Fibroblast of skin of back (primary cell): ENCODE data around the gene ATG4D.
"Not testable (repeated sequence)": the region's sequence is repeated elsewhere in the genome, so short reads cannot be mapped to it uniquely, and the experiment has no call there.

ENCODE experiments used
- DNase-seq: peaks from one replicate; pipeline ENCODE4 v3.0.0-alpha.2; 2013

Gene ATG4D

DNA sequence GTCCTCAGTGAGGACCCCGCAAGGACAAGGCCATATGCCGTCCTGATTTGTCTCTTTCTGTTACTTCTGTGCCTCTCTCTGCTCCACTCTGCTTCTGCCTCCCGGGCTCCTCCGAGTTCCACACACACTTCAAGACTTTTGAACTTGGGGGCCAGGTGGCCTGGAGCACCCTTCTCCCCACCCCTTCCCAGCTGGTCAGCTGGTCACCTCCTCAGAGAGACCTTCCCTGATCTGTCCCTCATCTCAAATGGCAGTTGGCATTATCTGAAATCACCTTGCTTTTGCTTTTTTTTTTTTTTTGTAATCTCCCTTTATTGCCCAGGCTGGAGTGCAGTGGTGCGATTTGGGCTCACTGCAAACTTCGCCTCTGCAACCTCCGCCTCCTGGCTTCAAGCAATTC is 24.3 kb upstream of the ATG4D start:
- DNase-seq = no peak

DNA sequence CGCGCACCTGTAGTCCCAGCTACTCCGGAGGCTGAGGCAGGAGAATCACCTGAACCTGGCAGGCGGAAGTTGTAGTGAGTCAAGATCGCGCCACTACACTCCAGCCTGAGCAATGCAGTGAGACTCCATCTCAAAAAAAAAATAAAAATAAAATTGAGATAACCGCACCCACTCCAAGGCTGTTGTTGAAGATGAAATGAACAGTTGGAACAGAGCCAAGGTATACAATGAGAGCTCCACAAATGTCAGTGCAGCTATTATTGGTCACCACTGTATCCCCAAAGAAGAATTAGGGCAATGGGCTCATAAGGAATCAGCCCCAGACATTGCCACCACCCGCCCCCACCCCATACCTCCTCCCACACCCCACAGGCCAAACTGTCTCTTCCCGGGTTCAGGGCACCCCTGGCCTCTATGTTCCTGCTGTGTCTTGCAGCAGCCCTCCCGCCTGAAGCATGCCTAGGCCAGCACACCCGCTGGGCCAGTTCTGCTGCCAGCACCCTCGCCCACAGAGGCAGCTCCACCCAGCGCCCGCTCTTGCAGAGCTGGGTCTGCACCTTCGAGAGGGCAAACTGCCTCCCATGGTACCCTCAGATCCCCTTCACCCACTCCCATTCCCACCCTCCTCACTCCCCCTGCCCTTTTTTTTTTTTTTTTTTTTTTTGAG is 22.9 kb upstream of the ATG4D start:
- DNase-seq = no peak

DNA sequence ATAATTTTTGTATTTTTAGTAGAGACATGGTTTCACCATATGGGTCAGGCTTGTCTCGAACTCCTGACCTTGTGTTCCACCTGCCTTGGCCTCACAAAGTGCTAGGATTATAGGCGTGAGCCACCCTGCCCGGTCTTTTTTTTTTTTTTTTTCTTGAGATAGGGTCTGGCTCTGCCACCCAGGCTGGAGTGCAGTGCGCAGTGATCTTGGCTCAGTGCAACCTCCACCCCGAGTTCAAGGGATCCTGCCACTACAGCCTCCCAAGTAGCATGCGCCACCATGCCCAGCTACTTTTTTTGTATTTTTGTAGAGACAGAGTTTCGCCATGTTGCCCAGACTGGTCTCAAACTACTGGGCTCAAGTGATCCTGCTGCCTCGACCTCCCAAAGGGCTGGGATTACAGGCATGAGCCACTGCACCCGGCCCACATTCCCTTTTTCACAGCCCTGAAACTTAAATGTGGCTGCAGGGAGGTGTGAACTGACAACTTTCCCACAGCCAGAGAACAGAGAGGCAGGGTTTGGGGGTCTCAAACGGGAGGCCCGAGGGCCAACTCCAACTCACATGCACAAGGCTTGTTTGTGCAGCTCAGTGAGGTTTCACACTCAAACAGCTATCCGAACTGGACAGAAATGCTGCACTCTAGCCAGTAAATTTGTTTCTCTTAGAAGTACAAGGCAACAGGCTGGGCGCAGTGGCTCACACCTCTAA is 22.1 kb upstream of the ATG4D start:
- no peak for DNase-seq

DNA sequence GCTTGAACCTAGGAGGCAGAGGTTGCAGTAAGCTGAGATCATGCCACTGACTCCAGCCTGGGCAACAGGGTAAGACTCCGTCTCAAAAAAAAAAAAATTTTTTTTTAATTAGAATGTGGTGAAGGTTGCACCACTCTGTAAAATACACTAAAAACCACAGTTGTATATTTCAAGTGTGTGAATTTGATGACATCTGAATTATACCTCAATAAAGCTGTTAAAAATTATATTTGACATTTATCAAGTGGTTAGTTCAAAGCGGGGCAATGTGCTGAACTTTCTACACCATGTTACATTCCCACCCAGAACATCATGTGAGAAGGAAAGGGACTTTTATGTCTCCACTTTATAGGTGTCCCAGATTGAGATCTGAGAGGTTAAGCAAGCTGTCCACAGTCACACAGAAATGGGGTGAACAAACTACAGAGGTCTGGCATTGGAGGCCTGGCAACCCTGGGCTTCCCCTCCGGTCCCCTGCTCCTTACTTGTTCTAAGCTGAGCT is 20.5 kb upstream of the ATG4D start:
- DNase-seq = no peak

- no peak for DNase-seq
Measured at GRCh38 chr19:10525636-10526035, 18.1 kb upstream of the ATG4D start.

DNA sequence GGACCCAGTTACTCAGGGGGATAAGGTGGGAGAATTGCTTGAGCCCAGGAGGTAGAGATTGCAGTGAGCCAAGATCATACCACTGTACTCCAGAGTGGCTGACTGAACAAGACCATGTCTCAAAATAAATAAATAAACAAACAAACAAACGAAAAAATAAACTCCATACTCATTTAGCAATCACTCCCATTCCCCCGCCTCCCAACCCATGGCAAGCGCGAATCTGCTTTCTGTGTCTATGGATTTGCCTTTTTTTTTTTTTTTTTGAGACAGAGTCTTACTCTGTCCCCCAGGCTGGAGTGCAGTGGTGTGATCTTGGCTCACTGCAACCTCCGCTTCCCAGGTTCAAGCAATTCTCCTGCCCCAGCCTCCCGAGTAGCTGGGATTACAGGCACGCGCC is 16.8 kb upstream of the ATG4D start:
- DNase-seq = not testable (repeated sequence)

- DNase-seq = no peak
Measured at GRCh38 chr19:10532457-10532856, 11.2 kb upstream of the ATG4D start.

- peak; percentile 96 for DNase-seq
Measured at GRCh38 chr19:10533646-10534386, 9.9 kb upstream of the ATG4D start.

DNA sequence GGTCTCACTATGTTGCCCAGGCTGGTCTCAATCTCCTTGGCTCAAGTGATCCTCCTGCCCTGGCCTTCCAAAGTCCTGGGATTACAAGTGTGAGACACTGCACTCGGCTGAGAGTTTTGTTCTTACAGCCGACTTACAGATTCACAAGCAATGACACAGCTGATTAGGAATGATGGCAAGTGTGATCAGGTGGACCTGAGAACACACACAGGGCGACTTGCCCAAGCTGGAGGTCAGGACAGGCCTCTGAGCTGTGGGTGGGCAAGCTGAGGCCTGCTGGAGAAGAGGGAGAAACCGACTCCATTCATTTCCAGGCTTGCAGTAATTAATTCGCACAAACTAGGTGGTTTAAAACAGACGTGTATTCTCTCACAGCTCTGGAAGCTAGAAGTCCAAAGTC is 8.1 kb upstream of the ATG4D start:
- no peak for DNase-seq

DNA sequence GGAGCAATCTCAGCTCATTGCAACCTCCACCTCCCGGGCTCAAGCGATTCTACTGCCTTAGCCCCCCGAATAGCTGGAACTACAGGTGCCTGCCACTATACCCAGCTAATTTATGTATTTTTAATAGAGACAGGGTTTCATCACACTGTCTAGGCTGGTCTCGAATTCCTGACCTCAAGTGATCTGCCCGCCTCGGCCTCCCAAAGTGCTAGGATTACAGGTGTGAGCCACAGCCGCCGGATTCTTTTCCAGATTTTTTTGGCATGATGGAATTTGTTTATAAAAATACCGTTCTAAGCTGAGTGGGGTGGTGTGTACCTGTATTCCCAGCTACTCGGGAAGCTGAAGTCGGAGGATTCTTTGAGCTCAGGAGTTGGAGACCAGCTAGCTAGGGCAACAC is 6.0 kb upstream of the ATG4D start:
- no peak for DNase-seq

DNA sequence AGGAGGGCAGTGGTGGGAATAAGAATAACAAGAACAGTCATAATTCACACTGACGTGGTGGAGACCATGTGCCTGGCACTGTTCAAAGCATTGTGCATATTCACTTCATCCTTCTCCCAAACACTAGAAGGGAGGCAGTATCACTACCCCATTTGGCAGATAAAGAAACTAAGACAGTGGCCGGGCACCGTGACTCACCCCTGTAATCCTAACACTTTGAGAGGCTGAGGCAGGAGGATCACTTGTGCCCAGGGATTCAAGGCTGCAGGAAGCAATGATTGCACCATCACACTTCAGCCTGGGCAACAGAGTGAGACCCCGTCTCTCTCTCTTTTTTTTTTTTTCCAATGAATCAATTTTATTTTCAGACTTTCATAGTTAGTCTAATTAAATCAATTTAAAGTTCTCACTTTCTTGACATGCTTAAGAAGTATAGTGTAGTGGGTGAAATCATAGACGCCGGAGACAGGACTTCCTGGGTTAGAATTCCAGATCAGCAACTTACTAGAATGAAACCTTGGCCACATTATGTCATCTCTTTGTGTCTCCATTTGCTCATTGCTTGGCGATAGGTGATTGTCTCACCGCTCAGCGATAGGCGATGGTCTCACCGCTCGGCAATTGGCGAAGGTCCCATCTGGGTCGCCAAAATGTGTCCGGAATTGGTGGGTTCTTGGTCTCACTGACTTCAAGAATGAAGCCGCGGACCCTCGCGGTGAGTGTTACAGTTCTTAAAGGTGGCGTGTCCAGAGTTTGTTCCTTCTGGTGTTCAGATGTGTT is 5.3 kb upstream of the ATG4D start:
- DNase-seq = no peak

DNA sequence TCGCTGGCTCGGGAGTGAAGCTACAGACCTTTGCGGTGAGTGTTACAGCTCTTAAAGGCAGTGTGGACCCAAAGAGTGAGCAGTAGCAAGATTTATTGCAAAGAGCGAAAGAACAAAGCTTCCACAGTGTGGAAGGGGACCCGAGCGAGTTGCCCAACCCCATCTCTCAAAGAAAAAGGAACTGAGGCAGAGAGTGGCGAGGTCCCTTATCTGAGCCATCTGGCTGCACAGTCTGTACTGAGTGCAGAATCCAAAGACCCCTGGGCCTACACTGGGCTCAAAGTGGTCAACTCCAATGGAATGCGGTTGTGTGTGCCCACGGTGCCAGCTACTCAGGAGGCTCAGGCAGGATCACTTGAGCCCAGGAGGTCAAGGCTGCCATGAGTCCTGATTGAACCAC is 4.7 kb upstream of the ATG4D start:
- DNase-seq = not testable (repeated sequence)

- no peak for DNase-seq
Measured at GRCh38 chr19:10543059-10543419, 665 bp upstream of the ATG4D start.

DNA sequence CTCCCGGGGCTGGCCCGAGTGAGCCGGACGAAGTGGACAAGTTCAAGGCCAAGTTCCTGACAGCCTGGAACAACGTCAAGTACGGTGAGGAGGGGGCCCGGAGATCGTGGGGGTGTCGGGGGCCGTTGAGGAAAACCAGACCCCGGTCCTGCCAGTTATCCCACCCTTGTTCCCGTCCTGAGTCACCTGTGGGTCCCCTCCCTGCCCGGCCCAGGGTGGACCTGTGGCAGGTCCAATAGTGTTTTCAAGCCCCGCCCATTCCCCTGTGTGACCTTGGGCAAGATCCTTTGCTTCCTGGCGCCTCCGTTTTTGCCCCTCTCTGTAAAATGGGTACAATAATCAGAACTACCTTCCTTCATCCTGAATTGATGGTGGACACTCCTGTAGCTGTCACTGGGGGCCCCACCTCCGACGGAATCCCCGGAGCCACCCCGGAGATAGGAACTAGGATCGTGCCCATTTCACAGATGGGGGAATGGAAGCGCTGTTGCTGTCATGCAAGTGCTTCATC is 593 bp downstream of the ATG4D start:
- no peak for DNase-seq

DNA sequence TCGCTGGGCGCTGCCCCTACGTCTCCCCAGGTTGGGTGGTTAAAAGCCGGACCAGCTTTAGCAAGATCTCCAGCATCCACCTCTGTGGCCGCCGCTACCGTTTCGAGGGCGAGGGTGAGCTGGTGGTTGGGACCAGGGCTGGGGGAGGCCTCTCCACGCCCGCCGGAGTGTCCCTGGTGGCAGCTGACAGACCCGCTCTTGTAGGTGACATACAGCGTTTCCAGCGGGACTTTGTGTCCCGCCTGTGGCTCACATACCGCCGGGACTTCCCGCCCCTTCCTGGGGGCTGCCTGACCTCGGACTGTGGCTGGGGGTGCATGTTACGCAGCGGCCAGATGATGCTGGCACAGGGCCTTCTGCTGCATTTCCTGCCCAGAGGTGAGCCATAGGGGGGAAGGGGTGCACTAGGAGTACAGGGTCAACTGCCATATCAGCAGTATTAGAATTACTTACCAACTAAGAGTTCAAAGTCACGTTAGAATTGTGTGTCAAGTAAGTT is 1.1 kb downstream of the ATG4D start:
- no peak for DNase-seq

DNA sequence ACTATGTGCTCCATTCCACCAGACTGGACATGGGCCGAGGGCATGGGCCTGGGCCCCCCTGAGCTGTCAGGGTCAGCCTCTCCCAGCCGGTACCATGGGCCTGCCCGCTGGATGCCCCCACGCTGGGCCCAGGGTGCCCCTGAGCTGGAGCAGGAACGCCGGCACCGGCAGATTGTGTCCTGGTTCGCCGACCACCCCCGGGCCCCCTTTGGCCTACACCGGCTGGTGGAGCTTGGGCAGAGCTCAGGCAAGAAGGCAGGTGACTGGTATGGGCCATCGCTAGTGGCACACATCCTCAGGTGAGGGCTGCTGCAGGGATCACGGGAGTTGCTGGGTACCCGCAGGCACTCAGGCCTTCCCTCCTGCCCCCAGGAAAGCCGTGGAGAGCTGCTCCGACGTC is 3.1 kb downstream of the ATG4D start:
- DNase-seq = no peak

DNA sequence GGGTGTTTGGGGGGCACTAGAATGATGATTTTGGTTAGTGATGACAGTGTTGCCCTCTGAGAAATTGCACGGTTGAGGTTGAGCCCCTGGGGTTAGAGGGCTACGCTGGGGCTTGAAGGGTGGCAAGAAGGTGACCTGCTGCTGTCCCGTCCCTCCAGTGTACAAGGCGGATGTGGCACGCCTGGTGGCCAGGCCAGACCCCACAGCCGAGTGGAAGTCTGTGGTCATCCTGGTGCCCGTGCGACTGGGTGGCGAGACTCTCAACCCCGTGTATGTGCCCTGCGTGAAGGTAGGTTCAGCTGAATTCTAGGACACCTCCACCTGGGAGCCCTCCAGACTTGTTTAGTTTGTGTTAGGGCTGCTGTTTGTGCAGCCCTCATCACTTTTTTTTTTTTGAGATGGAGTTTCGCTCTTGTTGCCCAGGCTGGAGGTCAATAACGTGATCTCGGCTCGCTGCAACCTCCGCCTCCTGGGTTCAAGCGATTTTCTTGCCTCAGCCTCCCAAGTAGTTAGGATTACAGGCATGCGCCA is 5.1 kb downstream of the ATG4D start:
- no peak for DNase-seq

- no peak for DNase-seq
Measured at GRCh38 chr19:10549733-10550132, 6.0 kb downstream of the ATG4D start.

GRCh38 chr19:10550336-10550735 is 6.6 kb downstream of the ATG4D start:
- DNase-seq = no peak

DNA sequence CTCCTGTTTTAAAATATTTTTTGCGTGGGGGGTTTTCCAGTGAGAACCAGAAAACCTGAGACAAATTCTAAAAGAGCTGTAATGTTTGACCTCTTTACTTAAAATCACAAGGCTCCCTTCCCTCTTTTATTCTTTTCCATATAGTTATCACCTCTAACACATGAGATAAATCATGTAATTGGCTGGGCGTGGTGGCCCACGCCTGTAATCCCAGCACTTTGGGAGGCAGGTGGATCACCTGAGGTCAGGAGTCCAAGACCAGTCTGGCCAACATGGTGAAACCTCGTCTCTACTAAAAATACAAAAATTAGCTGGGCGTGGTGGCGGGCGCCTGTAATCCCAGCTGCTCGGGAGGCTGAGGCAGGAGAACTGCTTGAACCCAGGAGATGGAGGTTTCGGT is 7.3 kb downstream of the ATG4D start:
- DNase-seq = not testable (repeated sequence)

DNA sequence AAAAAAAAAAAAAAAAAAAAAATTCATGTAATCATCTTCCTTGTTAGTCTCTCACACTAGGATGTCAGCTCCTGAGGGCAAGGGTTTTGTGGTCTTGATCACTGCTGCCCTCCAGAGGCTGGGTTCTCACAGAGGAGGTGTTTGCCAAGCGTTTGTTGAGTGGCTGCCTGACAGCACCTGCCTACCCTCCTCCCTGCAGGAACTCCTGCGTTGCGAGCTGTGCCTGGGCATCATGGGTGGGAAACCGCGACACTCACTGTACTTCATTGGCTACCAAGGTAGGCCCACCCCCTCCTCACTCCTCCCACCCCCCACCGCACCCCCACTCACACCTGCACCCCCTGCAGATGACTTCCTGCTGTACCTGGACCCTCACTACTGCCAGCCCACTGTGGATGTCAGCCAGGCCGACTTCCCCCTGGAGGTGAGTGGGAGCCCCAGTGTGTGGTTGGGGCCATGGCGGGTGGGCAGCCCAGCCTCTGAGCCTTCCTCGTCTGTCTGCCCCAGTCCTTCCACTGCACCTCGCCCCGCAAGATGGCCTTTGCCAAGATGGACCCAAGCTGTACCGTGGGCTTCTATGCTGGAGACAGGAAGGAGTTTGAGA is 8.1 kb downstream of the ATG4D start:
- DNase-seq = peak; percentile 36
